CD4-positive, alpha-beta T cell (primary cell): ENCODE measurements around the gene MGST3. TPM values are rescaled to one million over a fixed set of nuclear protein-coding genes. Genes with fewer than 3 reads are reported as not detected.

ENCODE experiments used
- ATAC-seq: fragments of 200-7000 bp; cut with Tn5 transposase; one replicate; pipeline ENCODE4 v1.10.0; 2022; ENCODE audit warnings: mild to moderate bottlenecking; ENCODE audit not compliant: poor library complexity
- CTCF ChIA-PET: fragments of 350-600 bp; sonication (Branson Sonifier 250); formaldehyde crosslinking; loops from one replicate; lab custom pipeline; 2021; ENCODE audit warnings: antibody characterized with exemption, inconsistent platforms; lab: Charles Lee
- POLR2A ChIA-PET: fragments of 350-600 bp; sonication (Branson Sonifier 250); formaldehyde crosslinking; loops from one replicate; lab custom pipeline; 2021; ENCODE audit warnings: antibody characterized with exemption, inconsistent platforms; lab: Charles Lee
- DNase-seq, 14 experiments: peaks; one replicate each; pipeline ENCODE4 v3.0.0-alpha.2; 2013 to 2020; ENCODE audit warnings: mixed read lengths in 2 of 14
- H3K27ac ChIP-seq, 2 donors: one replicate each; pipeline versions ENCODE4 v1.5.1 to v1.7.0; 2013; ENCODE audit warnings: low read length in 2 of 2, low read depth in 1 of 2, mild to moderate bottlenecking in 1 of 2
- H3K27me3 ChIP-seq, 2 experiments: 1 replicate in 1 of 2; 2 replicates in 1 of 2; pipeline versions ENCODE4 v1.6.1 to v1.7.0; 2013; ENCODE audit warnings: low read length in 2 of 2, control low read depth in 1 of 2, mild to moderate bottlenecking in 1 of 2, moderate library complexity in 1 of 2; ENCODE audit not compliant: insufficient read depth in 2 of 2, control insufficient read depth in 1 of 2
- H3K36me3 ChIP-seq: one replicate; pipeline ENCODE4 v1.6.1; 2013; ENCODE audit warnings: low read length, control low read depth; ENCODE audit not compliant: insufficient read depth
- H3K4me1 ChIP-seq: one replicate; pipeline ENCODE4 v1.6.1; 2013; ENCODE audit warnings: low read length, control low read depth; ENCODE audit not compliant: insufficient read depth
- H3K4me3 ChIP-seq: one replicate; pipeline ENCODE4 v1.5.1; 2013; ENCODE audit warnings: mild to moderate bottlenecking, low read length, moderate library complexity
- H3K9me3 ChIP-seq, 2 experiments: 1 replicate in 1 of 2; 2 replicates in 1 of 2; pipeline versions ENCODE4 v1.6.1 to v1.7.0; 2013; ENCODE audit warnings: low read length in 2 of 2, mild to moderate bottlenecking in 2 of 2, control low read depth in 1 of 2, moderate library complexity in 1 of 2; ENCODE audit not compliant: control insufficient read depth in 1 of 2, insufficient read depth in 1 of 2
- H3K27ac Mint-ChIP-seq: one replicate; pipeline ENCODE4 v1.8.0; 2020; ENCODE audit warnings: mixed read lengths
- H3K27me3 Mint-ChIP-seq: one replicate; pipeline ENCODE4 v1.8.0; 2021; ENCODE audit warnings: mixed read lengths
- H3K36me3 Mint-ChIP-seq: one replicate; pipeline ENCODE4 v1.8.0; 2021; ENCODE audit warnings: low read depth, mixed read lengths
- H3K4me1 Mint-ChIP-seq: one replicate; pipeline ENCODE4 v1.8.0; 2021; ENCODE audit warnings: low read depth, mixed read lengths
- H3K4me3 Mint-ChIP-seq: one replicate; pipeline ENCODE4 v1.8.0; 2020; ENCODE audit warnings: mild to moderate bottlenecking, mixed read lengths
- H3K9me3 Mint-ChIP-seq: one replicate; pipeline ENCODE4 v1.8.0; 2020; ENCODE audit warnings: mixed read lengths
- intact Hi-C, 2 experiments: fragments of 100-400 bp; cut with DNase I in 1 of 2; cut with micrococcal nuclease in 1 of 2; formaldehyde crosslinking; loops; one replicate each; pipeline versions ENCODE4 v1.15.1 to v1.9.0; 2023 to 2025; cut with DNase I, micrococcal nuclease
- total RNA-seq, 174 experiments: library from RNA in 2 of 174; stranded (reverse) in 2 of 174; gene quantifications; one replicate each; pipeline ENCODE4 v1.2.3 and lab custom pipeline; 2021 to 2026
- TF ChIP-seq, protein P1 (sequence below): fragments of 200-600 bp; IDR thresholded peaks from one replicate; pipeline ENCODE4 v1.8.0; 2022; ENCODE audit warnings: antibody characterized with exemption, mild to moderate bottlenecking

MGST3 gene
- total RNA-seq, 2 experiments from 2014 or later, result 22.0 to 23.5 TPM

- H3K9me3 Mint-ChIP-seq, result no peaks in the 10 kb centered on the region
- Histone ChIP-seq H3K36me3 (no peaks in the 10 kb centered on the region), H3K4me3 (peak overlapping the region; percentile 65), H3K4me1 (peaks cover 26% of the 10 kb centered on the region), H3K9me3 (no peaks in the 10 kb centered on the region), H3K27me3 (no peaks in the 10 kb centered on the region), H3K27ac (peak overlapping the region; percentile 81 to 90)
- ChIA-PET CTCF (interaction anchor here (0.9 to 2.5 kb wide), 5 partner anchors 52 to 105 kb away, joined by 3 to 8 read pairs (median 6); partner anchors contain the start of genes MGST3 and TMCO1), POLR2A (interaction anchor here (0.6 to 2.2 kb wide), 15 partner anchors 11 to 793 kb away, joined by 3 to 27 read pairs (median 4); partner anchors contain the start of genes MGST3, TMCO1 and UCK2)
- H3K36me3 Mint-ChIP-seq, result peaks cover 46% of the 10 kb centered on the region
- peak overlapping the region; percentile 92 for H3K27ac Mint-ChIP-seq
- peaks cover 45% of the 10 kb centered on the region for H3K4me1 Mint-ChIP-seq
- DNase-seq (no peak), ATAC-seq (no peak)
- H3K27me3 Mint-ChIP-seq, result no peaks in the 10 kb centered on the region
- intact Hi-C loops, result loop anchor here in 1 of 2 experiments (5.0 kb wide), 1 partner anchor 130 kb away; the partner anchor contains the start of gene UCK2
- TF ChIP-seq, protein P1, sequence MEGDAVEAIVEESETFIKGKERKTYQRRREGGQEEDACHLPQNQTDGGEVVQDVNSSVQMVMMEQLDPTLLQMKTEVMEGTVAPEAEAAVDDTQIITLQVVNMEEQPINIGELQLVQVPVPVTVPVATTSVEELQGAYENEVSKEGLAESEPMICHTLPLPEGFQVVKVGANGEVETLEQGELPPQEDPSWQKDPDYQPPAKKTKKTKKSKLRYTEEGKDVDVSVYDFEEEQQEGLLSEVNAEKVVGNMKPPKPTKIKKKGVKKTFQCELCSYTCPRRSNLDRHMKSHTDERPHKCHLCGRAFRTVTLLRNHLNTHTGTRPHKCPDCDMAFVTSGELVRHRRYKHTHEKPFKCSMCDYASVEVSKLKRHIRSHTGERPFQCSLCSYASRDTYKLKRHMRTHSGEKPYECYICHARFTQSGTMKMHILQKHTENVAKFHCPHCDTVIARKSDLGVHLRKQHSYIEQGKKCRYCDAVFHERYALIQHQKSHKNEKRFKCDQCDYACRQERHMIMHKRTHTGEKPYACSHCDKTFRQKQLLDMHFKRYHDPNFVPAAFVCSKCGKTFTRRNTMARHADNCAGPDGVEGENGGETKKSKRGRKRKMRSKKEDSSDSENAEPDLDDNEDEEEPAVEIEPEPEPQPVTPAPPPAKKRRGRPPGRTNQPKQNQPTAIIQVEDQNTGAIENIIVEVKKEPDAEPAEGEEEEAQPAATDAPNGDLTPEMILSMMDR, result peak; percentile 14
- H3K4me3 Mint-ChIP-seq, result peak overlapping the region; percentile 98
These were observed 66.5 kb downstream of the MGST3 start for GRCh38 chr1:165697491-165697880.

DNA sequence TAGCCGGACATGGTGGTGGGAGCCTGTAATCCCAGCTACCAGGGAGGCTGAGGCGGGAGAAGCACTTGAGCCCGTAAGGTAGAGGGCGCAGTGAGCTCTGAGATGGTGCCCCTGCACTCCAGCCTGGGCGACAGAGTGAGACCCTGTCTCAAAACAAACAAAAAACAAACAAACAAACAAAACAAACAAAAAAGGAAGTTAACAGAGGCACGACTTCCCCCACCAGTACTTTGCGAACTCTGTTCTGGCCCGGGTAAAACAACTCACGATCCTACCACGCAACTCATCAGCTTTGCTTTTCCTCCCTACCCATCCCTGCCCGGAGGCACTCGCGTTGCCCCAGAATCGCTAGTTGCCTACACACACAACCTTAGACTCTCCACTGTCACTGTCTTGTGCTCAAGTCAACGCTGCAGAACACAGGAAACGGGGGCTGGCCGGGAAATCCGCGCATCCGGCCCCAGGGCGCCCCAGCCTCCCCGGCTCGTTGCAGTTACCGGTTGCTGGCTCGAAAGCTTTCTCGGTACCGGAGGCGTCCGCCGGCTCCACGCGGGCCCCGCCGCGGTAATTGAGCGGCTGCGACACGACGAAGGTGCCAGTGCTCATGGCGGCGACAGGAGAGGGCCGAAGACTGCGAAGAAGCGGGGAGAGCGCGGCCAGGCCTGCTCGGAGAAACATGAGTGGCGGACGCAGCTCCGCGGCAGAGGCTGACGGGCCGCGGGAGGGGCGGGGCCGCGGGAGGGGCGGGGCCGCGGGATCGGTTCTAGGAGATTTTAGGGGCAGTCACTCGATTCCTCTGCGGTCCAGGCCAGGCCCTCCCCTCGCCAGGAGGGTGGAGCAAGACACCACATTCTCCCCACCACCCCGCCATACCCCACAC lies 67.1 kb downstream of the MGST3 start, which contains the start of gene ALDH9A1:
Gene ALDH9A1, minus strand, starts transcription at position 682 of the 880 bp plus-strand sequence. Its CDS starts 4 bp downstream, at position 678.
- Histone ChIP-seq H3K4me3 (peak within 1 kb of the TSS; percentile 65), H3K27ac (peak within 1 kb of the TSS; percentile 81 to 90), H3K9me3 (no peaks in the 10 kb centered on the region), H3K36me3 (no peaks in the 10 kb centered on the region), H3K27me3 (no peaks in the 10 kb centered on the region), H3K4me1 (peaks cover 26% of the 10 kb centered on the region)
- Mint-ChIP-seq H3K4me1 (peaks cover 45% of the 10 kb centered on the region), H3K27me3 (no peaks in the 10 kb centered on the region), H3K27ac (peak within 1 kb of the TSS; percentile 92), H3K9me3 (no peaks in the 10 kb centered on the region), H3K4me3 (peak within 1 kb of the TSS; percentile 98), H3K36me3 (peaks cover 44% of the 10 kb centered on the region)
- ATAC-seq (peak; percentile 91), DNase-seq (peak; percentile 70 to 90 (median 80))
- ChIA-PET POLR2A (interaction anchor here (0.6 to 2.2 kb wide), 19 partner anchors 11 to 792 kb away, joined by 3 to 27 read pairs (median 4); partner anchors contain the start of genes MGST3, TMCO1 and UCK2), CTCF (interaction anchor here (0.9 to 2.5 kb wide), 6 partner anchors 11 to 106 kb away, joined by 3 to 8 read pairs (median 5); partner anchors contain the start of genes MGST3 and TMCO1)
- TF ChIP-seq, protein P1, result no peak
- intact Hi-C loops, result loop anchor here (1.0 to 5.0 kb wide), 4 partner anchors 67 to 216 kb away; partner anchors contain the start of genes MGST3 (in 2 of the 2), TMCO1 (in 2 of the 2) and UCK2 (in 1 of the 2)

DNA sequence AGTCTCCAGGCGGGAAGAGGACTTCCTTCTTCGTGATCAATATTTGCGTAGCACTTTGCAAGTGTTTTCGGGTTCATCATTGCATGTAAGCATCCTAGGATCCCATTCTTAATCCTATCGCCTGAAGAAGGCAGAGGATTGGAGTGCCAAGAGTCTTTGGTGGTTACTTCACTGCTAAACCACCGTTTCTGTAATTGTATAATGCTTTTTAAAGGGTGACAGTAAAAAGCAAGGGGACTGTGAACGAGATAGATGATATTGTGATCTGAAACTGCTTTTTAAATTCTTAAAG lies 67.7 kb downstream of the MGST3 start:
- POLR2A ChIA-PET, result interaction anchor here (0.6 to 2.2 kb wide), 12 partner anchors 10 to 274 kb away, joined by 3 to 27 read pairs (median 5); partner anchors contain the start of genes MGST3, TMCO1 and UCK2
- Histone ChIP-seq H3K4me1 (peaks cover 26% of the 10 kb centered on the region), H3K4me3 (peak overlapping the region; percentile 65), H3K36me3 (no peaks in the 10 kb centered on the region), H3K27ac (peak overlapping the region; percentile 56 to 81), H3K9me3 (no peaks in the 10 kb centered on the region), H3K27me3 (no peaks in the 10 kb centered on the region)
- H3K27me3 Mint-ChIP-seq, result no peaks in the 10 kb centered on the region
- DNase-seq, result no peak
- intact Hi-C loops, result loop anchor here (1.0 to 5.0 kb wide), 4 partner anchors 67 to 216 kb away; partner anchors contain the start of genes MGST3 (in 2 of the 2), TMCO1 (in 2 of the 2) and UCK2 (in 1 of the 2)
- peak overlapping the region; percentile 98 for H3K4me3 Mint-ChIP-seq
- TF ChIP-seq, protein P1, result no peak
- CTCF ChIA-PET, result interaction anchor here (1.1 to 2.5 kb wide), 3 partner anchors 11 to 68 kb away, joined by 4 to 8 read pairs (median 7); partner anchors contain the start of gene MGST3
- peaks cover 38% of the 10 kb centered on the region for H3K36me3 Mint-ChIP-seq
- H3K4me1 Mint-ChIP-seq, result peaks cover 45% of the 10 kb centered on the region
- no peaks in the 10 kb centered on the region for H3K9me3 Mint-ChIP-seq
- no peak for ATAC-seq
- H3K27ac Mint-ChIP-seq, result peak overlapping the region; percentile 92
